Measurements from ENCODE around the gene OR7G2.

Gene OR7G2

DNA sequence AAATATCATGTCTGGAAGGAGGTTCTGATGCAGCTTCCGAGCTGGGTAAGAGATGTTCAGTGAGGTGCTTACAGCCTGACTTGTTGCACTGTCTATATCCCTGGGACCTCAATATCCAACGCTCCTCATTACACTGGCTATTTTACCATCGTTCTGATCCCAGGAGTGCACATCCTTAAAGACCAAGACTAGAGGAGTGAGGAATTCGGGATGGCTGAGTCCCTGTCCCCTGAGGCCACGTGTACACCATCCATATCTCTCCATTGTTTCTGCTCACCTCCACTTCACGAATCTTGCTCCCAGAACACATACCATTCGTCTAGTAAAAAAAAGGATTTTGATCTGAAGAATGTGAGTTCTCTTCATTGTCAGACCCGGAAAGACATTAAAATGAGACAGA, at the start of gene OR7G2:
Gene OR7G2 (minus strand): TSS at position 101 of the 400 bp plus-strand sequence. CDS start 4,232 bp downstream, outside the sequence.
- no peak for DNase-seq (ENCODE audit: low read depth, low spot score)

DNA sequence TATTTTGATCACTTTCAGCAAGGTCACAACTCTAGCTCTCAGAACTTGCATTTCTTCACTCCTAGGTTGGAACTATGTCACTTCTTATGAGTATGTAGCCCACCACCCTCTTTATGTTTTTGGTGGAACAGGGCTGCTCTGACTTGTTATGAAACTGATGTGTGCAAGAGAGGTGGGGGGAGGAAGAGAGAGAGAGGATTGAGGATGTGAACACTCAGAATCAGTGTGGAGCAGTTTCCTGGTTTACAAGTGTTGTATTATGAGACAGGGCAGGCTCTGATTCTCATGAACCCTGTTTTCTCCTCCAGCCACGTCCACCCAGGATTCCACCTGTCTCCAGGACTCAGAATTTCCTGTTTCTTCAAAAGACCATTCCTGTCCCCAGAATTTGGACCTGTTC, 49.0 kb upstream of the OR7G2 start:
- DNase-seq (ENCODE audit: low read depth, low spot score): no peak

DNA sequence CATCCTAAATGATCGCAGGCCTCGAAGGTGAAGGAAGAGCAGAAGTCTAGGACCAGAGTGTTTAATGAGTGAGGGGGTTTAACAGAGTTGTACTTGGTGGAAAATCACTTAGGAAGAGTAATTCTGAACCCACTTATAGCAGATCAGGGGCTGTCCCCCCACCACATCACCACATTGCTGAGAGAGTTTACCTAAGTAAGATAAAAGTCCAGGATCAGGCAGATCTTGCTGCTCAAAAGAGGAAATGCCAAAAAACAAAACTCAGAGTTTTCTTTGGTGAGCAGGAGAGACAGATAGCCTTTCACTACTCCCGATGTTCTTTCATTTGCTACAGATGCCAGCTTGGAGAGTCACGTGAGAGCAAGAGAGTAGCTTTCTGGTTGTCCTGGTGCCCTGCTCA, 48.3 kb upstream of the OR7G2 start:
- no peak for DNase-seq (ENCODE audit: low read depth, low spot score)

DNA sequence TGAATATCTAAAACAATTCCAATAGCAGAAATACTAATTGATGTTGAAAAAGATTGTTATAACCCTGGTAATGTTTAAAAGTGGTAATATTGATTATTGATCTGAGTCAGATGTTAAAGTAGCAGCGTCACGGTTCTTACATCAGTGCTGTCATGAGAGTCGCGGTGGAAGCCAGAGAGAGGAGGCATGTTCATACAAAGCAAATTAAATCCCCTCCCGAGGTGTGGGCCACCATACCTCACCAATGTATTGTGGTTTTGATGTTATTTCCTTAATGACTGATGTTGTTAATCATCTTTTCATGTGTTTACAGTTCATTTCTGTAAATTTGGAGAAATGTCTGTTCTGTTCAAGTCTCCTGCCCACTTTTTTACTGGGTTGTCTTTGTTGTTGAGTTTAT, 44.1 kb upstream of the OR7G2 start:
- no peak for DNase-seq (ENCODE audit: low read depth, low spot score)

DNA sequence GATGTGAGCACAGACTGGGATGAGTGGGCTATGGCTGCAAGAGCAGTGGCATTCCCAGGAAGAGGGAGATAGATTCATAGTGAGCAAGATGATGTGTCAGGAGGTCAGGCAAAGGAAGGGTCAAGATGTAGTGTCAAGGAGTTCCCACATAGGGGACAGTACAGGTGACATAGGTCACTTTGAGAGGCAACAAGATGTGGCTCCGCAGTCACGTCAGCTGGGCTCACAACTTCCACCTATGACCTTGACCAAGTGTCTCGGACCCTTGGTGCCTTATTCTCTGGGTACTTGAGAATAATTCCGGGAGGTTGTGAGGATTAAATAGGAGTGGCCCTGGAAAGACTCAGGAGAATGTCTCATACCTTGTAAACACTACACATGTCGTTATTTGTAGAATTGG, 43.4 kb upstream of the OR7G2 start:
- DNase-seq (ENCODE audit: low read depth, low spot score): no peak

DNA sequence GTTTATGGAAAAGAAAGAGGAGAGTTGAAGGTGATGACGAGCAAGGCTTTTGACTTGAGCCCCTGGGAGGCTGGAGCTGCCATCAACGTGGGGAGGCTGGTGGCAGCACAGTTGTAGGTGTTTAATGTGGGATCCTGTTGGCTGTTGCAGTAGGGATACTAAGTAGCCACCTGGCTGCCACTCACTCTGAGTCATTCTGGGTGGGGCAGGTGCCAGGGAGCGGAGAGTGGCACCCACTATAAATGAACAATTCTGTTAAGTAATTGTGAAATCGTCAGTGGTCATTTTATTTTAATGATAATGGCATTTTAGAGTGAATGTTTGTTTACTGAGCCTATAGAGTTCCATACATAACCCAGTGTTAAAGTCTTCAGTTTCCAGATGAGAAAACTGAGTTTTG, 42.7 kb upstream of the OR7G2 start:
- DNase-seq (ENCODE audit: low read depth, low spot score): no peak

DNA sequence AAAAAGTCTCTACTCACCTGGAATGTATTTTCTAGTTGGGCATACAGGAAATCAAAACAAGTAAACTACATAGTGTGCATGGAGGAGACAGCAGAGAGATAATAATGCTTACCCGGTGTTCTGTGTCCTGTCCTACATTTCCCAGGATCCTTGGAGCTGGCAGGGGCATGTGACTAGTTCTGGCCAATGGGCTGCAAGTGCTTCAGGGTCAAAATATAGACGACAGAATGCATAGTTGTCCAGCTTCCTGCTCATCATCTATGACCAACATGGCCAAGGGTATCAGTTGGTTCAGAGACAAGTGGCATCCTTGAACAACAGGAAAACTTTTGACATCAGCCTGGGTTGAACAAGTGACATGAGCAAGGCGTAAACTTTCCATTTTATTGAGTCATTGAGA, 41.4 kb upstream of the OR7G2 start:
- no peak for DNase-seq (ENCODE audit: low read depth, low spot score)

DNA sequence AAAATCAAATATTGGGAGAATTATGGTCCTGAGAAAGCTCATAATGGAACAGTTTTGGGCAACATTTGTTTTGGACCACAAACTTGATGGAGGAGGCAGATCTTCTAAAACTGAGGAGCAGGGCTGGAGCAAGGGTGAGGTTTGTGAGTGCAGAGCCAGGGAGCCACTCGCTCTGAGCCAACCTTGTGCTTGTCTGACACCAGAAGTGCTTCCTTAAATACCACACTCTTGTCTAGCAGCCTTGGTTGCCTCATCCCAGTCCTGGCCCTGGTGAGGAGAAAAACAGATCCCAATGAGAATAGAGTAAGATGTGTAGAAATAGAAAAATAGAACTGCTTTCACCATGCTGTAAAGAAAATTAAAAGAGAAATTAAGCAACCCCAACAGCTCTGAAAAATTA, 39.6 kb upstream of the OR7G2 start:
- no peak for DNase-seq (ENCODE audit: low read depth, low spot score)

DNA sequence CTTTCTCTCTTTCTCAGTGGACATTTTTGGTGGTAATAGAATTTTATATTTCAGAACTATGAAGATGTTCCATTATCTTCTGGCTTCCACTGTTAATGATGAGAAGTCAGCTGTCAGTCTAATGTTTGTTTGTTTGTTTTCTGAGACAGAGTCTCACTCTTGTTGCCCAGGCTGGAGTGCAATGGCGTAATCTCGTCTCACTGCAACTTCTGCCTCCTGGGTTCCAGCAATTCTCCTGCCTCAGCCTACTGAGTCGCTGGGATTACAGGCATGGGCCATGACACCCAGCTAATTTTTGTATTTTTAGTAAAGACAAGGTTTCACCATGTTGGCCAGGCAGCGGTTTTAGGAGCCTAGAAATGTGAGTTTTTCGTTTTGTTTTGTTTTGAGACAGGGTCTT, 37.6 kb upstream of the OR7G2 start:
- DNase-seq (ENCODE audit: low read depth, low spot score): no peak

DNA sequence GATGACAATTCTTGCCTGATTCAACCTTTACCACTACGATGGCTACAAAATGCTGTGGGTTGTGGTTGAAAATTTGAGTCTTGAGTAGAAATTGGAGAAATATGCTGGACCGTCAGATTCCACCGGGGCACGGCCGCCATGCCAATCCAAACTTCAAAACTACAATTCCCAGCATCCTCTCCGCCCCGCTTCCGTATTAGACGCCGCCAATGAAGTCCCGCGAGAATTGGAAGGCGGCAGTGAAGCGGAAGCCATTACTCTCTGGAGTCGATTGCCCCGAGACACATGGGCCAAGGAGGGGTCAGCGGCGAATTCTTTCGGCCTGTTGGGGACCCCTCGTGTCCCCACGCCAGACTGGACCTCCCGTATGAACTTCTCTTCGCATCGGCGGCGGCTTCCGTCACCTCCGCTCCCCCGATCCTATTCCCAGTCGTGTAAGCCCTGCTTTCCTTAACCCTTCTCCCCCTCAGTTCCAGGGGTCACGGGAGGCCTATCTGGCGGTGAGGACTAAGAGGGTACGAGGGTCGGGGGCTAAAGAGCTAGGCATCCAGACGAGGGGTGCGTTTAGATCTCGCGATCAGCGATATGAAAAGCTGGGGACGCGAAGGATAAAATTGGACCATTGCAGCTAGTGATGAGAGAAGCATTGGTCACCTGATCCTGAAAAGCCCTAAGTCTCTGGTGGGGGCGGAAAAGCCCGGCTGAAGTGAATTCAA, 33.0 kb upstream of the OR7G2 start, which contains the start of gene ZNF317:
Gene ZNF317 (plus strand): TSS at position 239 of the 716 bp plus-strand sequence. CDS start 15,620 bp downstream, outside the sequence.
- peak; percentile 81 for DNase-seq (ENCODE audit: low read depth, low spot score)

DNA sequence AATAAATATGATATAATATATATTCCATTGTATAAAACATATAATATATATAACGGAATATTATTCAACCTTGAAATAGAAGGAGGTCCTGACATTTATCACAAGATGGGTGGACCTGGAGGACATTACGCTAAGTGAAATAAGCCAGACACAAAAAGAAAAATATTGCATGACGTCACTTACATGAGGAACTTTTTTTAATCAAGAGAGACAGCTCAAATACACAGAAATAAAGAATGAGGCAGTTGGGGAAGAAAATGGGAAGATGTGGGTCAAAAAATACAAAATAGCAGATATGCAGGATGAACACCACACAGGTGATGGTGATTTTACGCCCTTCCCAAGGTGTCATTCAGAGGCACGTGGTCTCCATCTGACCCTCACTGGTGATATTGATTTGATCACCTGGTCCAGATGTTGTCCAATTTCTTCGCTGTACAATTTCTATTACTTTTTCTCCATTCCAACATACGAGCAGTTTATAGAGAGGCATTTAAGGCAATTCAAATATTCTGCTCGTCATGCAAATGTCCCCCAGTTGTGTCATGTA, 32.4 kb upstream of the OR7G2 start:
- no peak for DNase-seq (ENCODE audit: low read depth, low spot score)

DNA sequence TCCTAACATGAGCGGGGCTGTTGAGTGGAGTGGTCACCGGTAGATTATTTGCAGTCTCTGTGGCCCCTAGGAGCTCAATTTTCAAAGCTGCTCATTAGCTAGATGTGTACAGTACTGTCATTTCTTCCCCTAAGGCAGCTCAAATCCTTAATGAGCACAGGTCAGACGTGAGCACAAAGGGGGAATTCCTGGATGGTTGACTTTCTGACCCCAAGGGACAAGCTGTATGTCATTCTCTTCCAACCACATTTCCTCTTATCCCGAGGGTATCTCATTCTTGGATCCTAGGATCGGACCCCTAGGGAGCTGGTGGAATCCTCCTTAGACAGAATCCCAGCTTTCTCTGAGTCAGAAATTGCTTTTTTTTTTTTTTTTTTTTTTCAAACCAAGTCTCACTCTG, 25.1 kb upstream of the OR7G2 start:
- DNase-seq (ENCODE audit: low read depth, low spot score): no peak

DNA sequence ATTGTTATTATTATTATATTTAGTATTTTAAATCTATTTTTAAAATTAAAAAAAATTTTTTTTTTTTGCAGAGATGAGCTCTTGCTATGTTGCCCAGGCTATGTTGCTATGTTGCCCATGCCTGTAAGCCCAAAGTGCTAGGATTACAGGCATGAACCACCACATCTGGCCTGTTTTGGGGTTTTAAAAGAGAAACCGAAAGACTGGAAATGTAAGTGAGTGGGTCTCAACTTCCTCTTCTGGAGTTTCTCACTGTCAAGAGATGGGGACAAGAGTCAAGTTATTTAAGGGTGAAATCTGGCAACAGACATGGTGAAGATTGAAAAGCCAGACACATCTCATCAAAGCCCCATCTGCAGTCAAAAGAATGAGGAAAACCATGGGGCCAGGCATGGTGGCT, 23.7 kb upstream of the OR7G2 start:
- DNase-seq (ENCODE audit: low read depth, low spot score): no peak

DNA sequence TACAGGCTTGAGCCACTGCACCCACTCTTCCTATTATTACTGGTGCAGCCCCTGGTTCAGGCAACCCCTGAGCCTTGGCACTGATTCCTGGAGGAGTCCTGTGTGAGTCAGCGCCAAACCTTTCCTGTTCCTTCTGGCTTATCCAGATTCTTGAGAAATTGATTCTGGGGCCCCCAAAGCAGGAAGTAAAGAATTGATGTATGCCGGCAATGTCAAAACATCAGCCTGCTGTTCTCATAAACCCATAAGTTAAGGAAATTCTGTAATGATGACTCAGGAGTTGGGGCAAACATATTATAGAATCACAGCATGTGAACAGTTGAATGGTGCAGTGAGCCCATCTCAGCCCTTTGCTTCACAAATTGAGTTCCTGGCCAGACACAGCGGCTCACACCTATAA, 20.9 kb upstream of the OR7G2 start:
- no peak for DNase-seq (ENCODE audit: low read depth, low spot score)

DNA sequence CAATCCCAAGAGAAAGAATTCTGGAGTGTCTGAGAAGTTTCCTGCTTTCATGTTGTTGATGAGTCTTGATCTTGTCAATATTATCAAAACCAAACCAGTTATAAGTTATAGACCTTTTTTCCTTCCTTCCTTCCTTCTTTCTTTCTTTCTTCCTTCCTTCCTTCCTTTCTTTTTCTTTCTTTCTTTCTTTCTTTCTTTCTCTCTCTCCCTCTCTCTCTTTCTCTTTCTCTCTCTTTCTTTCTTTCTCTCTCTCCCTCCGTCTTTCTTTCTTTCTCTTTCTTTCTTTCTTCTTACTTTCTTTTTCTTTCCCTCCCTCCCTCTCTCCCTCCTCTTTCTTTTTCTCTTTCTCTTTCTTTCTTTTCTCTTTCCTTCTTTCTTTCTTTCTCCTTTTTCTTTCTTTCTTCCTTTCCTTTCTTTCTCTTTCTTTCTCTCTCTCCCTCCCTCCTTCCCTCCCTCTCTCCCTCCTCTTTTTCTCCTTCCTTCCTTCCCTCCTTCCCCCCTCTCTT, 19.7 kb upstream of the OR7G2 start, which contains the start of gene OR7G3:
Gene OR7G3 (minus strand): TSS at position 51 of the 506 bp plus-strand sequence. CDS start 0 bp downstream, at position 51.
- no peak for DNase-seq (ENCODE audit: low read depth, low spot score)

DNA sequence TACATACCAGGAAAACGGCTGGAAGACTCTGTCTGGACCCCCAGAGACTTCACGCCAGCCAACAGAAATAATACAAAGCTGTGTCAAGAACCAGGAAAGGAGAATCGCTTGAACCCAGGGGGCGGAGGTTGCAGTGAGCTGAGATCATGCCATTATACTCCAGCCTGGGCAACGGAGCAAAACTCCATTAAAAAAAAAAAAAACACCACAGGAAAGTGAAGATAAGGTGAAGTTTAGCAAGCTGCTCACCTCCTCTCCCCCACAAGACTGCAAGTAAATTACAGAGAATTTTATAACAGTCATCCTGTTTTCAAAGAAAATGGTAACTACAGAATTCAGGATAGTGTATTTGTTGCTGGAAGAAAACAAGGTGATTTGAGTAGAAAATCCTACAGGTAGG, 9.3 kb upstream of the OR7G2 start:
- no peak for DNase-seq (ENCODE audit: low read depth, low spot score)

DNA sequence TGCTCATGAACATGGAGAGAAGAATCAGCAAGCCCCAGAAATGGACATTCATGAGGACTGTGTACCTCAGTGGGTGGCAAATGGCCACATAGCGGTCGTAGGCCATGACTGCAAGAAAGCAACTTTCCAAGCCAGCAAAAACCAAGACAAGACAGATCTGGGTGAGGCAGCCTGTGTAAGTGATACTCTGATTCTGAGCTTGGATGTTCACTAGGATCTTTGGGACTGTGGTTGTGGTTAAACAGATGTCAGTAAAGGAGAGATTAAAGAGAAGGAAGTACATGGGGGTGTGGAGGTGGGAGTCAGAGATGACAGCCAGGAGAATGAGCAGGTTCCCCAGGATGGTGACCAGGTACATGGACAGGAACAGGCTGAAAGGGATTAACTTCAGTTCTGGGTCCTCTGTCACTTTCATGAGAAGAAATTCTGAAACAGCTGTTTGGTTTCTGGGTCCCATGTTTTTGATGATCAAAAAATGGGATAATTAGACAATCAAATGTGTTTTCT, 8.1 kb upstream of the OR7G2 start, which contains the start of gene OR7G1:
Gene OR7G1 (minus strand): TSS at position 457 of the 507 bp plus-strand sequence. CDS start 0 bp downstream, at position 457.
- DNase-seq (ENCODE audit: low read depth, low spot score): no peak

DNA sequence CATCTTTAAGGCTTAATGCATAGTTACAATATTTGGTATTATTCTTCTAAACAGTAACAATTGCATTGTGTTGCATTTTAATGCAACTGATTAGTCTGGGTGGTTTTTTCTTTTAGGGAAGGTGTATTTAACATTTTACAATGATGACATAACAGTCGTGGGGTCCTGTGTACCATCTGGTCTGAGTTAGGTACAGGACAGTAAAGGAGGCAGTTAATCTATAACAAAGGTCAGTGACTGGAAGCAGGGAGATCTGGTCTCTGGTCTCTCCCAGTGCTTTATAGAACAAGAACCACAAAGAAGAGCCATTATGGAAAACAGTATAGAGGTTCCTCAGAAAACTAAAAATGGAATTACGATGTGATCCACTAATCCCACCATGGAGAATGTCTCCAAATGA, 2.7 kb upstream of the OR7G2 start:
- no peak for DNase-seq (ENCODE audit: low read depth, low spot score)

DNA sequence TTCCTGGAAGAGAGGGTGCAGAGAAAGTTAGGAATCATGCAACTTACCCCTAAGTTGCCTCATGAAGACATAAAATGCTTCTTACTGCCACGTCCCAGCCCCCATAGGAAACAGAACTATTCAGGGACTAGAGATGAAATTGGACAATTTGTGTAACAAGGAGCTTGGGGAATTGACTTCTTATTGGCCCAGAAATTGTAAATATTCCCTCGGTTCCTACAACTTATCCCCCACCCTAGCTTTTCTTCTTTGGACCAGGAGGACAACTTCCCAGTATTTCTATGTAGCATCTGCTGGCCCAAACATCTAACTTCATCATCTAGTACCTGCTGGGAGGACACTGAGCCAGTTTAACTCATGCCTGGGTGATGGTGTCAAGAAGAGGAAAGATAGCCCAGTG, 20.5 kb downstream of the OR7G2 start, which contains the start of gene OR1M1:
Gene OR1M1 (plus strand): TSS at position 301 of the 400 bp plus-strand sequence. CDS start 6,184 bp downstream, outside the sequence.
- DNase-seq (ENCODE audit: low read depth, low spot score): no peak

DNA sequence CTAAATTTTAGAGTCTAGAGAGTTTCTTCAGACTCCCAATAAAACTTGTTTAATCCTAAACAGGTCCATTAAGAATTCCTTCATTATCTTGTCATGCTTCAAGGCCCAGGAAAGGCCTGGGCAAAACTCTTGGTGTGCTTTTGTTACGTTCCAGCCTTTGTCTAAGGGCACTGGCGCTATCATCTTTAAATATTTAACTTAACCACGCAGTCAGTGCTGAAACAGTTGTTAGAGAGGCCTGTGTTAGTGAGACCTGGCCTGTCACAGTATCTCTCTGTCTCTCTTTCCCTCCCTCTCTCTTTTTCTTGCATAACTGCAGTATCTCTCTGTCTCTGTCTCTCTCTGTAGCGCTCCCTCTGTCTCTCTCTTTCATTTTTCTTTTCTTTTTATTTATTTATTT, 28.6 kb downstream of the OR7G2 start:
- no peak for DNase-seq (ENCODE audit: low read depth, low spot score)

DNA sequence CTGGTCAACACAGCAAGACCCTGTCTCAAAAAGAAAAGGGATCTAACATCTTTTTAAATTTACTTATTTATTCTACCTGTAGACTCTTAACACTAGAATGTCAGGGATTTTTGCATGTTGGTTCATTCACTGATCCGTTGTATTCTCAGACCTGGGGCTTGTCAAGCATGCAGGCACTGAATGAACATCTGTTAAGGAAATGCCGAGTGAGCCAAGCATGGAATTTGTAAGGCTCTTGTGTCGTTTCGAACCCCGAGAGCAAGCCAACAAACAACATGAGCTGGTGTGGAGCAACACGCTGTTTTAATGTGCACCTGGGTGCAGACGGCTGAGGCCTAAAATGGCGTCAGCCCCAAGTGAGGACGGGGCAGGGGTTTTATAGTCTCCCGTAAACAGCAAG, 30.4 kb downstream of the OR7G2 start:
- no peak for DNase-seq (ENCODE audit: low read depth, low spot score)

DNA sequence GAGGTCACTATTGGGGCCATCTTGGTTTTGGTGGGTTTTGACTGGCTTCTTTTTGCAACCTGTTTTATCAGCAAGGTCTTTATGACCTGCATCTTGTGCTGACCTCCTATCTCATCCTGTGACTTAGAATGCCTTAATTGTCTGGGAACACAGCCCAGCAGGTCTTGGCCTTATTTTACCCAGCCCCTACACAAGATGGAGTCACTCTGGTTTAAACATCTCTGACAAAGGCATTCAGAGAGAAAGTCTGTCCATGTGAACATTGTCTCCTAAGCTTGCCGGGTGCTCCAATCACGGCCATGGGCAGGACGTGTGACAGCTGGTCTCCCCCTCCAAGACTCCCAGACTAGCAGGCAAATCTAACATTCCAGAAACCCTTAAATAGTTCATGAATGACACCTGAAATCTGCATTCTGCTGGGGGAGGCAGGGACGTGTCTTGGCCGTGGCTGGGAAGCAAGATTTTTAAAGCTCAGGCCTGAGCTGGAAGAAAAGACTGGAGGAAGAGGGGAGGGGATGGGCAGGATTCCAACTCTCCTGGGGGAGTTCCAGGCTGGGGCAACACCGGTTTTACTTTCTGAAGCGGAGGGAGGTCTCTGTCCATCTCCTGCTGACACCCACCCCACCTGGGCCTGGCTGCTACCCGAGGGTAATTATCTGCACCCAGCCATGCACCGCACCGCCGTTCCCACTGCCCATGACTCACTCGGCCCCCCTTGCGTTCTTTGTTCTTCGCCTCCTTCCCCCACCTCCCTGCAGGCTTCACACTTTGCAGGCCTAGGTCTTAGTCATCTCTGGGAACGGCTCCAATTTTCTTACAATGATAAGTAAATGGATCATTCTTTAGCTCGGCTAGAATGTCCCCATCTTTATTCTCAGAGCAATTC, 32.0 kb downstream of the OR7G2 start:
- DNase-seq (ENCODE audit: low read depth, low spot score): no peak

Data from activated naive CD8-positive, alpha-beta T cell treated with anti-CD3 and anti-CD28 coated beads, Interleukin-2, amount 50 U/mL, for 16 hours (primary cell).